Ovary (tissue), 3 donors: ENCODE measurements around the gene NCDN.

Experiments used
- EP300 ChIP-seq: sonication (generic); formaldehyde crosslinking; IDR thresholded peaks from one replicate; pipeline ENCODE4 v1.6.1; 2017; ENCODE audit warnings: antibody characterized with exemption
- POLR2A ChIP-seq: fragments of 450-650 bp; IDR thresholded peaks from one replicate; pipeline ENCODE4 v1.6.1; 2017; ENCODE audit warnings: antibody characterized with exemption, mild to moderate bottlenecking, moderate library complexity
- TF ChIP-seq, protein P1 (sequence below), 3 donors: fragments of 450-650 bp in 2 of 3; fragments of 200-600 bp in 1 of 3; IDR thresholded peaks; one replicate each; pipeline versions ENCODE4 v1.5.1 to v1.8.0; 2016 to 2022; ENCODE audit warnings: antibody characterized with exemption in 3 of 3, mild to moderate bottlenecking in 1 of 3
- donor health status: DM: no; HTN: no; CAD: no.

DNA sequence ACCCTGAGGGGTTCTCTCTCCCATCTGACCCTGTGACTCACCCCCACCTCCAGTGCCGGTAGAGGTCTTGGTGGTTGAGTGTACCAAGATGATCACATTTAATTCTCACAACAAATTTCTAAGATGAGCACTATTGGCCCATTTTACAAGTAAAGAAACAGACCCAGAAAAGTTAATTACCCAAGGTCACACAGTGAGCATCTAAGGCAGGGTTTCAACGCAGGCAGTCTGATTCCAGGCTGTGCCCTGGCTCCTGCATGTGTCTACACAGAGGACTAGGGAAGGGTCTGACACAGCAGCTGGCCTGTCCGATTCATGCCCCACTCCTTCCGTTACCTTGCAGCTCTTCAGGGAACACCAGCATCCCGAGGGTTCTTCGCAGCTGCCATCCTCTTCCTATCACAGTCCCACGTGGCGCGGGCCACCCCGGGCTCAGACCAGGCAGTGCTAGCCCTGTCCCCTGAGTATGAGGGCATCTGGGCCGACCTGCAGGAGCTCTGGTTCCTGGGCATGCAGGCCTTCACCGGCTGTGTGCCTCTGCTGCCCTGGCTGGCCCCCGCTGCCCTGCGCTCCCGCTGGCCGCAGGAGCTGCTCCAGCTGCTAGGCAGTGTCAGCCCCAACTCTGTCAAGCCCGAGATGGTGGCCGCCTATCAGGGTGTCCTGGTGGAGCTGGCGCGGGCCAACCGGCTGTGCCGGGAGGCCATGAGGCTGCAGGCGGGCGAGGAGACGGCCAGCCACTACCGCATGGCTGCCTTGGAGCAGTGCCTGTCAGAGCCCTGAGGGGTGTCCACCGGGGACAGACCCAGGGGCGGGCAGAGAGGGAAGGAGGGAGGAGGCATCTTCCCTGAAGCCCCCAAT is 7.5 kb downstream of the NCDN start:
- TF ChIP-seq POLR2A (no peak), EP300 (no peak)
- TF ChIP-seq, protein P1, sequence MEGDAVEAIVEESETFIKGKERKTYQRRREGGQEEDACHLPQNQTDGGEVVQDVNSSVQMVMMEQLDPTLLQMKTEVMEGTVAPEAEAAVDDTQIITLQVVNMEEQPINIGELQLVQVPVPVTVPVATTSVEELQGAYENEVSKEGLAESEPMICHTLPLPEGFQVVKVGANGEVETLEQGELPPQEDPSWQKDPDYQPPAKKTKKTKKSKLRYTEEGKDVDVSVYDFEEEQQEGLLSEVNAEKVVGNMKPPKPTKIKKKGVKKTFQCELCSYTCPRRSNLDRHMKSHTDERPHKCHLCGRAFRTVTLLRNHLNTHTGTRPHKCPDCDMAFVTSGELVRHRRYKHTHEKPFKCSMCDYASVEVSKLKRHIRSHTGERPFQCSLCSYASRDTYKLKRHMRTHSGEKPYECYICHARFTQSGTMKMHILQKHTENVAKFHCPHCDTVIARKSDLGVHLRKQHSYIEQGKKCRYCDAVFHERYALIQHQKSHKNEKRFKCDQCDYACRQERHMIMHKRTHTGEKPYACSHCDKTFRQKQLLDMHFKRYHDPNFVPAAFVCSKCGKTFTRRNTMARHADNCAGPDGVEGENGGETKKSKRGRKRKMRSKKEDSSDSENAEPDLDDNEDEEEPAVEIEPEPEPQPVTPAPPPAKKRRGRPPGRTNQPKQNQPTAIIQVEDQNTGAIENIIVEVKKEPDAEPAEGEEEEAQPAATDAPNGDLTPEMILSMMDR (IDR thresholded peaks at IDR 0.05) = peak in 1 of 3 donors; percentile 7
